ENCODE measurements around the gene S100Z.

- TF ChIP-seq PRDM2 (tag by site-specific recombination; IDR thresholded peaks at IDR 0.05; ENCODE audit: borderline replicate concordance) = no peak
- TF ChIP-seq ZNF561 (tag by site-specific recombination; IDR thresholded peaks at IDR 0.05; ENCODE audit: borderline replicate concordance) = no peak
- no peak for TF ChIP-seq ZNF433 (tag by site-specific recombination; IDR thresholded peaks at IDR 0.05; ENCODE audit: low read depth)
- TF ChIP-seq ZSCAN18 (tag by site-specific recombination; IDR thresholded peaks at IDR 0.05) = no peak
- TF ChIP-seq SETDB1 (IDR thresholded peaks at IDR 0.05; ENCODE audit: insufficient read length, low read length) = no peak
- no peak for TF ChIP-seq CTCF (tag by site-specific recombination; IDR thresholded peaks at IDR 0.05)
- TF ChIP-seq ZNF184 (tag by site-specific recombination; IDR thresholded peaks at IDR 0.05) = no peak
- no peak for TF ChIP-seq SALL2 (tag by site-specific recombination; IDR thresholded peaks at IDR 0.05; ENCODE audit: borderline replicate concordance)
- no peak for TF ChIP-seq ZFP41 (tag by site-specific recombination; IDR thresholded peaks at IDR 0.05; ENCODE audit: borderline replicate concordance)
- no peak for TF ChIP-seq SP2 (tag by site-specific recombination; IDR thresholded peaks at IDR 0.05)
- TF ChIP-seq WT1 (tag by site-specific recombination; IDR thresholded peaks at IDR 0.05) = no peak
- no peak for TF ChIP-seq TRIM28 (IDR thresholded peaks at IDR 0.05; ENCODE audit: borderline replicate concordance, low read length)
Observed at GRCh38 chr5:76851728-76852369, 2.0 kb downstream of the S100Z start.
